ENCODE measurements around the gene ARFGEF2.

- TF ChIP-seq ARID4B (CRISPR knock-in tag; IDR thresholded peaks at IDR 0.05; ENCODE audit: borderline replicate concordance) (no peak), CTCF (IDR thresholded peaks at IDR 0.05) (no peak), NR3C1 (CRISPR knock-in tag; conservative IDR thresholded peaks at IDR 0.05; ENCODE audit: low read depth) (no peak), E2F1 (CRISPR knock-in tag; IDR thresholded peaks at IDR 0.05) (no peak)
Observed at GRCh38 chr20:48898896-48899530, 22.5 kb upstream of the ARFGEF2 start.

Measured in WTC11 (cell line).